Progenitor cell of endocrine pancreas (in vitro differentiated cells): ENCODE results near the gene ULK4. TPM values are rescaled to one million over a fixed set of nuclear protein-coding genes. Genes with fewer than 3 reads are reported as not detected.

Source experiments
- DNase-seq: peaks from one replicate; pipeline ENCODE4 v3.0.0; 2021; ENCODE audit warnings: low spot score; ENCODE audit not compliant: unreplicated experiment
- H3K27ac Mint-ChIP-seq: 2 replicates; pipeline ENCODE4 v1.8.0; 2021; ENCODE audit warnings: mild to moderate bottlenecking, moderate library complexity, mixed read lengths
- H3K27me3 Mint-ChIP-seq: 2 replicates; pipeline ENCODE4 v1.8.0; 2021; ENCODE audit warnings: mixed read lengths
- H3K36me3 Mint-ChIP-seq: 2 replicates; pipeline ENCODE4 v1.8.0; 2022; ENCODE audit warnings: mixed read lengths; ENCODE audit not compliant: insufficient read depth
- H3K4me1 Mint-ChIP-seq: 2 replicates; pipeline ENCODE4 v1.8.0; 2021; ENCODE audit warnings: low read depth, mixed read lengths
- H3K4me3 Mint-ChIP-seq: 2 replicates; pipeline ENCODE4 v1.8.0; 2021; ENCODE audit warnings: low read depth, mild to moderate bottlenecking, moderate library complexity, mixed read lengths
- H3K9me3 Mint-ChIP-seq: 2 replicates; pipeline ENCODE4 v1.8.0; 2021; ENCODE audit warnings: low read depth, mixed read lengths
- total RNA-seq: library from RNA; stranded (reverse); gene quantifications from 2 replicates; pipeline ENCODE4 v1.2.1, GENCODE V29; 2021
- TF ChIP-seq, protein P1 (sequence below): fragments of 200-600 bp; sonication (generic); IDR thresholded peaks from one replicate; pipeline ENCODE4 v1.5.0; 2021; ENCODE audit warnings: antibody characterized with exemption, mild to moderate bottlenecking; ENCODE audit not compliant: unreplicated experiment

ULK4 gene
- total RNA-seq, 1 donor from 2014 or later, result 14.2 TPM

DNA sequence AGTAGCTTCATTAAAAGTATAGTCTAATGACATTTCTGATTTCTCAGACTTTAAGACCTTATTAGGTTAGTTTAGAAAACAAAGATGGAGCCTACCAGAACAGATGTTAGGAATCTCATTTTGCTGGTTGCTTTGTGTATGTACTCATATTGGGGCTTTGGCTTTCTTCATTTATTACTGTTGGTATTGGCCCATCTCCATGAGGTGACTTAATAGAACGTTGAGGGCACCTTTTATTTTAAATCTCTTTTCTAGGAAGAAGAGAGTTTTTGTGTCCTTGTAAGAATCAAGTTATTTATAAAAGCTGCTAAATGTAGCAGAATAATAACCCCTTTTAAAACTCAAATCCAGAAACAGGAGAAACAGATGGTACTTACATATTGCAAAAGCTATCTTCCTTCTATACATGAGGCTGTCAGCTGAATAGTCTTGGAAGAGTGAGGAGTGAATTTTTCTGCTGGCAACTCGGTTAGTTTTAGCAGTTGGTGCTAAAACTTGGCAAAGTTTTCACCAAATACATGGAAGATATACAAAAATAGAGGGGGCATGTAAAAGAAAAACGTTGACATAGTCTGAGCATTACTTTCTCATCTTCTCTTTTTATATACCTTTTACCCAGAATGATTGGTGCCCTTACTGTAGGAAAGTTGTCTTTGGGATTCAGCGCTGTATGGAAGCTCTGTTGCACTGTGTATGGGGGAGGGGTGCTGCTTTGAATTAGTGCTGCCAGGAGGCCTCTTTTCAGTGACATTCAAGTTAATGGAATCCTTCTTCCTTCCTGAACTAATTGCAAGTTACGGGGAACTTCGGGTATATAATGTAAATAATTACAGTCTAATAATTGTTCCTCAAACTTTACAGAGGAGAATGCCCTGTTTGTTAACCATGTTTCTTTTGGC is 726.8 kb downstream of the ULK4 start:
- TF ChIP-seq, protein P1, sequence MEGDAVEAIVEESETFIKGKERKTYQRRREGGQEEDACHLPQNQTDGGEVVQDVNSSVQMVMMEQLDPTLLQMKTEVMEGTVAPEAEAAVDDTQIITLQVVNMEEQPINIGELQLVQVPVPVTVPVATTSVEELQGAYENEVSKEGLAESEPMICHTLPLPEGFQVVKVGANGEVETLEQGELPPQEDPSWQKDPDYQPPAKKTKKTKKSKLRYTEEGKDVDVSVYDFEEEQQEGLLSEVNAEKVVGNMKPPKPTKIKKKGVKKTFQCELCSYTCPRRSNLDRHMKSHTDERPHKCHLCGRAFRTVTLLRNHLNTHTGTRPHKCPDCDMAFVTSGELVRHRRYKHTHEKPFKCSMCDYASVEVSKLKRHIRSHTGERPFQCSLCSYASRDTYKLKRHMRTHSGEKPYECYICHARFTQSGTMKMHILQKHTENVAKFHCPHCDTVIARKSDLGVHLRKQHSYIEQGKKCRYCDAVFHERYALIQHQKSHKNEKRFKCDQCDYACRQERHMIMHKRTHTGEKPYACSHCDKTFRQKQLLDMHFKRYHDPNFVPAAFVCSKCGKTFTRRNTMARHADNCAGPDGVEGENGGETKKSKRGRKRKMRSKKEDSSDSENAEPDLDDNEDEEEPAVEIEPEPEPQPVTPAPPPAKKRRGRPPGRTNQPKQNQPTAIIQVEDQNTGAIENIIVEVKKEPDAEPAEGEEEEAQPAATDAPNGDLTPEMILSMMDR, result no peak
- Mint-ChIP-seq H3K4me3 (no peak overlapping the region), H3K4me1 (no peaks in the 10 kb centered on the region)

DNA sequence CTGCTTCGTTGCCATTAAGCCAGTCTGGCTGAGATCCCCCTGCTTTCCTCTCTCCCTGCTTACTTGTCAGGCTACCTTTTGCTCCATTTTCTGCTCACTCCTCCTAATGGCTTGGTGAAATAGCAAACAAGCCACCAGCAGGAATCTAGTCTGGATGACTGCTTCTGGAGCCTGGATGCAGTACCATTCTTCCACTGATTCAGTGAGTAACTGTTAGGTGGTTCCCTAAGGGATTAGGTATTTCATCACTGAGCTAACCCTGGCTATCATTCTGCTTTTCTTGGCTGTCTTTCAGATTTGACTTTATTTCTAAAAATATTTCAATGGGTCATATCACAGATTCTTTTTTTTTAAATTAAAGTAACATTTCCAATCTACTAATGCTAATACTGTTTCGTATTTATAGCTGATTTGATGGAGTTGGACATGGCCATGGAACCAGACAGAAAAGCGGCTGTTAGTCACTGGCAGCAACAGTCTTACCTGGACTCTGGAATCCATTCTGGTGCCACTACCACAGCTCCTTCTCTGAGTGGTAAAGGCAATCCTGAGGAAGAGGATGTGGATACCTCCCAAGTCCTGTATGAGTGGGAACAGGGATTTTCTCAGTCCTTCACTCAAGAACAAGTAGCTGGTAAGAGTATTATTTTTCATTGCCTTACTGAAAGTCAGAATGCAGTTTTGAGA is 737.6 kb downstream of the ULK4 start:
- Mint-ChIP-seq H3K9me3 (no peaks in the 10 kb centered on the region), H3K36me3 (peaks cover 29% of the 10 kb centered on the region), H3K4me3 (no peak overlapping the region), H3K27ac (no peak overlapping the region), H3K4me1 (peaks cover 23% of the 10 kb centered on the region), H3K27me3 (no peaks in the 10 kb centered on the region)
- TF ChIP-seq, protein P1, result no peak
- no peak for DNase-seq

More for the DNA sequence above, 726.8 kb downstream of the ULK4 start:
- Mint-ChIP-seq H3K36me3 (peaks cover 61% of the 10 kb centered on the region), H3K27ac (peak overlapping the region; percentile 27), H3K9me3 (no peaks in the 10 kb centered on the region), H3K27me3 (no peaks in the 10 kb centered on the region)
- no peak for DNase-seq

DNA sequence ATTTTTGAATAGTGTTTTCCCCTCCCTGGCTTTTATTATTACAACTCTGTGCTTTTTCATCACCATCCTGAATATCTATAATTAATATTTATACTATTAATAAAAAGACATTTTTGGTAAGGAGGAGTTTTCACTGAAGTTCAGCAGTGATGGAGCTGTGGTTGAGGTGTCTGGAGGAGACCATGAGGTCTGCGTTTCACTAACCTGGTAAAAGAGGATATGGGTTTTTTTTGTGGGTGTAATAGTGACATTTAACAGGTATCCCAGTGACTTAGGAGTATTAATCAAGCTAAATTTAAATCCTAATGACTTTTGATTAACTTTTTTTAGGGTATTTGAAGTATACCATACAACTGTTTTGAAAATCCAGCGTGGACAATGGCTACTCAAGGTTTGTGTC is 738.2 kb downstream of the ULK4 start:
- Mint-ChIP-seq H3K4me3 (no peak overlapping the region), H3K36me3 (peaks cover 28% of the 10 kb centered on the region)
- DNase-seq, result no peak

DNA sequence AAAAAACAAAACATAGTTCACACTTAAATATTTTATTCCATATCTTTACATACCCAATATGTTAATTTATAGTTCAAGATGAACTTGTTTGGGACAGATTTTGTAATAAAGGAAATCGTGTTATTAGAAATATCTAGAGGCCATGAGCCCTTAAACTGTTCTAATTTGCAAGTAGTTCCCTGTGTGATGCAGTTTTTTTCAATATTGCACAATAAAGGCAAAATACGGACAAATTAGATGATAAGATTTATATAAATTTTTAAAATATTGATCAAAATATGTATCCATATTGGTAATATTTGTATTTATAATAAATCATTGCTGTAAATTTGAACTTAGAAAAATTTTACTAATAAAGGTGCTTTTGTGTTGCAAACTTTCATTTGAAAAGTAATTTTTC is 738.8 kb downstream of the ULK4 start:
- DNase-seq, result no peak
- TF ChIP-seq, protein P1, result no peak
- Mint-ChIP-seq H3K27me3 (no peaks in the 10 kb centered on the region), H3K27ac (no peak overlapping the region), H3K4me1 (peaks cover 25% of the 10 kb centered on the region), H3K4me3 (no peak overlapping the region), H3K9me3 (no peaks in the 10 kb centered on the region), H3K36me3 (peaks cover 22% of the 10 kb centered on the region)

More for the DNA sequence above, 738.2 kb downstream of the ULK4 start:
- H3K9me3 Mint-ChIP-seq, result no peaks in the 10 kb centered on the region
- no peaks in the 10 kb centered on the region for H3K27me3 Mint-ChIP-seq
- TF ChIP-seq, protein P1, result no peak
- peaks cover 25% of the 10 kb centered on the region for H3K4me1 Mint-ChIP-seq
- no peak overlapping the region for H3K27ac Mint-ChIP-seq

DNA sequence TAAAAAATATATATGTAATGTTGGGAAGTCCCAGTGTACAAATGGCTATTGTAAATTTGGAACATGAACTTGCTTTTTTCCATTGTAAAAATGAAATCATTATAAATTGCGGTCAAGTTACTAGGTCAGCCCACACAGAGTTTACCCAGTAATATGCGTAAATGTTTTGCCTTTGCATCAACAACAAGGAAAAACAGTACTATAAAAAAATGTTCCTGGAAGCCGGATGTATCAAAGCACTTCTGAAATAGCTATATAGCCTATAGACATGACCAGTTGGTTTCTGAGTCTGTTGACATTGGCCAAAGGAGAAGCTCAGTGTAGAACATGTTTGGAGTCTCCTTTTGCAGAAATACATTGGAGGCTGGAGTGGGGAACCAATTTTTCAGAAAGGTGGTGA is 739.4 kb downstream of the ULK4 start:
- no peak for DNase-seq
- Mint-ChIP-seq H3K9me3 (no peaks in the 10 kb centered on the region), H3K36me3 (peaks cover 16% of the 10 kb centered on the region), H3K4me3 (no peak overlapping the region), H3K4me1 (peaks cover 25% of the 10 kb centered on the region), H3K27ac (no peak overlapping the region), H3K27me3 (no peaks in the 10 kb centered on the region)
- TF ChIP-seq, protein P1, result no peak
